NCI-H1694 treated with DMSO at 0.1 percent for 48 hours (cell line): Measurements from ENCODE around the gene SPRED3.
"Not testable (repeated sequence)": the region's sequence is repeated elsewhere in the genome, so short reads cannot be mapped to it uniquely, and the experiment has no call there.

ENCODE experiments used
- DNase-seq: peaks from one replicate; lab custom pipeline; 2025; lab: John Stamatoyannopoulos, UW

The SPRED3 gene

DNA sequence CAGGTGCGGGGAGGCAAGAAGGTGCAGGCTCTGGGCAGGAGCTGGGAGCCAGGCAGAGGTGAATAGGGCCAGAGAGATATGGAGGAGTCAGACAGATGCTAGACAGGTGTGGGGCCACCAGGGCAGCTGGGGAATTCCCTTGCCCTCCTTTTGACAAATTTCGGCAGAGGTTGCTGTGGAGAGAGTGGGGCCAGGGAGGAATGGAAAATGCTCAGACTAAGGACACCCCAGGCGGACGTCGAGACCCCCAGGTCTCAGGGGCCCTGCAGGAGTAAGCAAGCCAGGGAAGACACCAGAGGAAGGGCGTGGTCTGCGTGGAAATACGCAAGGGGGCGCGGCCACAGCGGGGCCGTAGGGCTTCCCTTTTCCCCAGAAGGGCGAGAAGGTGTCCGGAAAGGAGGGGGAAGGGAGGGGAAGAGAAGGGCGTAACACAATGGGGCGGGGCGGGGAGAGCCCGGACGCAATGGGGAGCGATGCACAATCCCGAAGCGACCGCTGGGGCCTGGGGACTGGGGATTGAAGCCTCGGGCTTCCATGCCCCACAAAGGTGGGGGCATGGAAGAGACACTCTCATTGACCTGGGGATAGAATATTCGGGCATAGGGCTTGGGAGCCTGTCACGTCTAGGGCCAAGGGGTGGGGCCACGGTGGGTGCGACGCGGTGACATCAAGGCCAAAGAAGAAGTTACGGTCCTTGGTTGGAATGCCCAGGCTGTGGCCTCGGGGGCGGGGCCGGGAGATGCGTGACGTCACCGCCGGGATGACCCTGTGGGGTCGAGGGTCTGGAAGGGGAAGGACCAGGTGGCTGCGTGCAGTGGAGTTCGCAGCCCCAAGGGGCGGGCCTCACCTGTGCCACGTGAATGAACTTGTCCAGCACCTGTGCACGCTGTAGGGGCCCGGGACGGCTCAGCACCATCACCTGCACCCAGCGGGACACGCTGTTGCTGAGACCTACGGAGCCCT is 29.3 kb downstream of the SPRED3 start:
- no peak for DNase-seq

DNA sequence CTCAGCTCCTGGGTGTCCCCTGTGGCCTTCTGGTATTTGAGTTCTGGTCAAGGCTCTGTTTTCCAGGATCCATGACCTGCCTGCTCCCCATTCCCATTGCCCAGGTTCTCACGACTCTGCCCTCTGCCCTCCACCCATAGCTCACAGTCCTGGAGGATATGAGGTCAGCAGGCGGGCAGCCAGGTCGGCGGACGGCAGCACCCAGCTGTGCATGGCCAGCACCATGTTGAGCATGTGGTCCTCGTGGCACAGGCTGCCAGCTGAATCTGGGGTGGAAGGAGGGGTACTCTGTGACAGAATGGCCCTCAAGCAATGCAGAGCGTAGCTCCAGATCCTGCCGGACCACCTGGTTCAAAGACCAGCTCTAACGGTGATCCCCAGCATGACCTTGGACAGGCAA is 32.4 kb downstream of the SPRED3 start:
- DNase-seq: no peak

- DNase-seq: no peak
Measured at GRCh38 chr19:38421856-38422255, 33.4 kb downstream of the SPRED3 start.

GRCh38 chr19:38422438-38422837 is 33.9 kb downstream of the SPRED3 start:
- DNase-seq: no peak

- no peak for DNase-seq
Measured at GRCh38 chr19:38424272-38424671, 35.8 kb downstream of the SPRED3 start.

GRCh38 chr19:38425222-38425809 is 36.8 kb downstream of the SPRED3 start:
- no peak for DNase-seq

- DNase-seq: no peak
Measured at GRCh38 chr19:38425810-38426466, 37.4 kb downstream of the SPRED3 start, which contains the start of gene RASGRP4. TSS of gene RASGRP4 (minus strand) at chr19:38426219. CDS start at chr19:38426091, 128 bp downstream.

DNA sequence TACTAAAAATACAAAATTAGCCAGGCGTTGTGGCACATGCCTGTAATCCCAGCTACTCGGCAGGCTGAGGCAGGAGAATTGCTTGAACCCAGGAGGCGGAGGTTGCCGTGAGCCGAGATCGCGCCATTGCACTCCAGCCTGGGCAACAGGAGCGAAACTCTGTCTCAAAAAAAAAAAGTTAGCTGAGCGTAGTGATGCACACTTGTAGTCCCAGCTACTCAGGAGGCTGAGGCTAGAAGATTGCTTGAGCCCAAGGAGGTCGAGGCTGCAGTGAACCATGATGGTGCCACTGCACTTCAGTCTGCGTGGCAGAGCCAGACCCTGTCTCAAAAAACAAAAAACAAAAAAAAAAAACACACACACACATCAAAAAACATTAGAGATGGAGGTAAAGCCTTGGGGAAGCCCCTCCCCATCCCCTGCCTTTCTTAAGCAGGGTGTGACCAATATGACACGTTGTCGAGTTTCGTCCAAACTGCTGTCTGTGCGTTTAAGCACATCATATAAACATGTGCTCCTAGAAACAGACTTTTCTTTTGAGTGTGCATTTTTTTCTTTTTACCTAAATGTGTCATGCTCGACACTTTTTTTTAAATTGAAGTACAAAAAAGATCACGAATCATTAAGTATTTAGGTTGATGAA is 38.7 kb downstream of the SPRED3 start:
- DNase-seq: not testable (repeated sequence)

DNA sequence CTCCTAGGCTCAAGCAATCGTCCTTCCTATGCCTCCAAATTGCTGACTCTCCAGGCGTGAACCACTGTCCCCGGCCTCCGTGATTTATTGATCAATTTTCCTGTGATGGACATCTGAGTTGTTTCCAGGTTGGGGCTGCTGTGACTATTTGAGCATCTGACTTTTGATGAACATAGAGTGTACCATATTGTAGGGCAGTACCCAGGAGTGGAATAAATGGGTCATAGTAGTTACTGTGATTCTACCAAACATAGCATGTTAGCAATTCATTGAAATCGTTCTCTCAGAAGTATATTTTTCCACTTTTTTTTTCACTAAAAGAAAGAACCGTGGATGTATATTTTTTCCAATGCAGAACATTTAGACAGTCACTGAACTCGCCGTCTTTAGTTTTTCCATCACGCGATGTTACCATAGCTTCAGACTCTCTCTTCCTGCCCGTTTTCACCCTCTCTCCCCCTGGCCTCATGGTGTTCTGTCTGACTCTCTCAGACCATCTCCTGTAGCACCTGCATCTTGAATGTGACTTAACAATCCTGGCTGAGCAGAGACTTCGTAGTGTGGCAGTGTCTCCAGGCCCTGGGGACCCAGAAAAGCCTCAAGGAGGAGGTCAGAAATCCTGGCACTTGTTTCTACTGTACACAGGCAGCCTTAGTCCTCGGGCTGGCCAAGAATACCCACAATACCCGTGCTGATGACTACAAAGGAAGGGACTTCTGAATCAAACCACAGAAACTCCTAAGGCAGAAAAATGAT is 40.7 kb downstream of the SPRED3 start:
- no peak for DNase-seq

DNA sequence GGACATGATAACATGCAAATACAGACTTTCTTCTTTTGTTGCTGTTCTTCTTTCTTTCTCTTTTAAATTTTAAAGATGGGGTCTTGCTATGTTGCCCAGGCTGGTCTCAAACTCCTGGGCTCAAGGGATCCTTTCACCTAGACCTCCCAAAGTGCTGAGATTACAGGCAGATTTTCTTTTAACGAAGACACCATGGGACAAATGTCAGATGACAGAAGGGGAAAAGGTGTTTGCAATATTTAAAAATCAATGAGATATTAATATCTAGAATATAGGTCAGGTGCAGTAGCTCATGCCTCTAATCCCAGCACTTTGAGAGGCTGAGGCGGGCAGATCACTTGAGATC is 41.3 kb downstream of the SPRED3 start:
- no peak for DNase-seq

GRCh38 chr19:38430931-38431330 is 42.4 kb downstream of the SPRED3 start:
- no peak for DNase-seq

DNA sequence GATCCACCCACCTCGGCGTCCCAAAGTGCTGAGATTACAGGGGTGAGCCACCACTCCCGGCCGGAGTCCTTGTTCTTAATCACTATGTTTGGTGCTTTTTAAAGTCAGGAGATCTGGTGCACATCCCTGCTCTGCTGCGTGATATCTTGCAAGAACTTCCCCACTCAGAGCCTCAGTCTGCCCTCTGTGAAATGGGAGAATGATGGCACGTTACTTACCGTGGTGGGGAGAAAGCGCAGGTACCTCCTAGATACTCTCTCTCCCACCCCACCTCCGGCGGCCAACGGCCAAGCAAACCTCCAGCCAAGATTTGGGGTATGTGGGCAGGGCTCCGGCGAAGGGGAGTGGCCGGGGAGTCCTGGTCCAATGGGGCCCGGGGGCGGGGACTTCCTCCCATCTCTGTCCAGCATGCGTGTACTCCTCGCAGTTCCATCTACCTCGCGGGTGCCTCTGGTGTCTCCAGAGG is 44.8 kb downstream of the SPRED3 start, which contains the start of gene RYR1:
Gene RYR1, plus strand, starts transcription at position 424 of the 466 bp plus-strand sequence. CDS start 139 bp downstream, outside the sequence.
- no peak for DNase-seq

DNA sequence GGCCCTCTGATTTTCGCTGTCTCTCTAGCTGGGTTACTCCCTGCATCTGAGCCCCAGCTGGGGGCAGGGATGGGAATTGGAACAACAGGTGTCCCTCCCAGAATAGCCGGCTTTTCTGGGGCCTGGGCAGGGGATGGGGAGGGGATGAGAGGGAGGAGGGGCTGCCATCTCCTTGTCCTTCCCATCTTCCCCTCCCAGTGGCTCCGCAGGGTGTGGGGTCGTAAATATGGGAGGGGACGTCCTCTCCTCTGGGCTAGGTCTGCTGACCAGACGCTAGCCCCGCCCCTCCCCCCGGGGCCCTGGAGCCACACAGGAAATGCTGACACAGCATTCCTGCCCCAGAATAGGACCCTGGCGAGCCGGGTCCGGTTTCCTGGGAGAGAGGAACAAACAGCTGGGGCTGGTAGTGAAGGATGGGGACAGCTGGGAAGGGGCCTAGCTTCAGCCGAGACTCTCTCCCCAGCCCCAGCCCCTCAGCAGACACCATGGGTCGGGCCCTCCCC is 46.1 kb downstream of the SPRED3 start:
- no peak for DNase-seq

DNA sequence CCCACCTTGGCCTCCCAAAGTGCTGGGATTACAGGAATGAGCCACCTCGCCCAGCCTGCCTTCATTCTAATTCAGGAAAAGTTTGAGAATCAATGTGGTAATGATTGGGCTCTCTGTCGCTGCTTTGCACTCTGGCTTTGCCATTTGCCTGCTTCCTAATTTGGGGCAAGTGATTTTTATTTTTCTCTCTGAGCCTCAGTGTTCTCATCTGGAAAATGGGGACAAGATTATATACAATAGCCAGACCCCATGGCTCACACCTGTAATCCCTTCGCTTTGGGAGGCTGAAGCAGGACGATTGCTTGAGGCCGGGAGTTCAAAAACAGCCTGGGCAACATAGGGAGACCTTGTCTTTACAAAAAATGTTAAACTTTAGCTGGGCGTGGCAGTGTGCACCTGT is 48.8 kb downstream of the SPRED3 start:
- no peak for DNase-seq

- no peak for DNase-seq
Measured at GRCh38 chr19:38437917-38438316, 49.4 kb downstream of the SPRED3 start.

GRCh38 chr19:38440592-38440991 is 52.1 kb downstream of the SPRED3 start:
- no peak for DNase-seq

DNA sequence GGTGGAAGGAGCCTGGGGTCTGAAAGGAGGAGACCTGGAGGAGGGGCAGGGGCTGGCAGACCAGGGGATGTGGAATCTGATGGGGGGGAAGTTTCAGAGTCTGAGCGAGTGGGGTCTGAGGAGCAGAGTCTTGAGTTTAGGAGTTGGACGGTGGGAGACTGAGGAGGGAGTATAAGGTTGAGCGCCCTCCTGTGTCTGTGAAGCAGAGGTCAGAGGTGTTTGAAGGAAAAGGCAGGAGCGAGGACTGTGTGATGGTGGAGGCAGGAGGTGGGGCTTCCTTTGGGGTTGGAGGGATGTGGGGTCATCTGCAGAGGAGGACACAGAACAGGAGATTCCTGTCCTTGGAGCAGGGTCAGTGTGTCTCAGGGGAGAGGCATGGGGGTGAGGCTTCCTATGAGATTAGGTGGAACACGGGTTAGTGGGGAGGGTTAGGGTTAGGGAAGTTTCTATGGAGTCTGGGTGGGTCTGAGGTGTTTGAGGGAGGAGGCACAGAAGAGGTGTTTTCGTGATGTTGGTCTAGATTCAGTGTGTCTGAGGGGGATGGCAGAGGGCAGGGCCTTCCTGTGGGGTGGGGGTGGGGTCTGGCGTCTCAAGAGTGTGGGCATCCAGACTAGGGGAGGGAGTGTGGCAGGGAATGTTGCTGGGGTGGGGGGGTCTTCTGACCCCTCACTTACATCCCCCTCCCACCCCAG is 53.3 kb downstream of the SPRED3 start:
- no peak for DNase-seq

DNA sequence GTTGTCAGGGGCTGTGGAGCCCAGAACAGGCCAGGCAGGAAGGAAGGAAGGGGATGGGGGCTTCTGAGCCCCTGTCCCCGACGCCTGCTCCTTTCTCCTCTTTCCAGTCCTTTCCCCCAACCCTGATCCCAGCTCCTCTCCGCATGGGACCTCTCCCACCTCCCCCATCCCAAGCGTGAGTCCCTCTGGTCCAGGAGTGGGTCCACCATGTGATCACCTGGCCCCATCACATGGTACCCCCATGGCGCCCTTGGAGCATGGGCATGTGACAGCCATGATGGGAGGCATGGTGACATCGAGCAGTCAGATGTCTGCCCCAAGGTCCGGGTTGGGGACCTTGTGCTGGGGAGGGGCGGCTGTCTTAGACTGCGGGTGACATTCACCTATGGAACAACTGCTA is 54.2 kb downstream of the SPRED3 start:
- DNase-seq: no peak

- DNase-seq: no peak
Measured at GRCh38 chr19:38443458-38443999, 55.0 kb downstream of the SPRED3 start.

GRCh38 chr19:38444026-38444425 is 55.5 kb downstream of the SPRED3 start:
- DNase-seq: no peak
